ENCODE measurements around the gene MUSK.

DNA sequence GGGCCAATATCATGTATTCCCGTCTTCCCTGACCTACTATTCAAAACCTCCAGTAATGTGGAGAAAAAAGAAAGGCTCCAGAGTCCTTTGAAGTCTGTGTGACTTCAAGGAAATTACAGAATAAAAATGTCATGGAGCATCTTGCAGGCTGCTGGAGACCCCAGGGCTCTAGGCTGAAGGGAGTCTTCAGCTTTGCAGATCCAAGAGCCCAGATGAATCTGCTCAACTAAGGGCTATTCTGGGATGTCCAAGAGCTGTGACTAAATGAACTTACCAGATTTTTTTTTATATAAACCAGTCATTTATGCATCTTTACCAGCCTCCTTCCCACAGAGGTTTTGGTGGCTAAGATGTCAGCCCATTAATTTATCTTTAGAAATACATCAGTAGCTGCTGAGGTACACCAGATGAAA is 167.3 kb downstream of the MUSK start:
- TF ChIP-seq, protein P1, sequence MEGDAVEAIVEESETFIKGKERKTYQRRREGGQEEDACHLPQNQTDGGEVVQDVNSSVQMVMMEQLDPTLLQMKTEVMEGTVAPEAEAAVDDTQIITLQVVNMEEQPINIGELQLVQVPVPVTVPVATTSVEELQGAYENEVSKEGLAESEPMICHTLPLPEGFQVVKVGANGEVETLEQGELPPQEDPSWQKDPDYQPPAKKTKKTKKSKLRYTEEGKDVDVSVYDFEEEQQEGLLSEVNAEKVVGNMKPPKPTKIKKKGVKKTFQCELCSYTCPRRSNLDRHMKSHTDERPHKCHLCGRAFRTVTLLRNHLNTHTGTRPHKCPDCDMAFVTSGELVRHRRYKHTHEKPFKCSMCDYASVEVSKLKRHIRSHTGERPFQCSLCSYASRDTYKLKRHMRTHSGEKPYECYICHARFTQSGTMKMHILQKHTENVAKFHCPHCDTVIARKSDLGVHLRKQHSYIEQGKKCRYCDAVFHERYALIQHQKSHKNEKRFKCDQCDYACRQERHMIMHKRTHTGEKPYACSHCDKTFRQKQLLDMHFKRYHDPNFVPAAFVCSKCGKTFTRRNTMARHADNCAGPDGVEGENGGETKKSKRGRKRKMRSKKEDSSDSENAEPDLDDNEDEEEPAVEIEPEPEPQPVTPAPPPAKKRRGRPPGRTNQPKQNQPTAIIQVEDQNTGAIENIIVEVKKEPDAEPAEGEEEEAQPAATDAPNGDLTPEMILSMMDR (IDR thresholded peaks at IDR 0.05) = no peak
- TF ChIP-seq POLR2AphosphoS5 (IDR thresholded peaks at IDR 0.05) (no peak), POLR2A (IDR thresholded peaks at IDR 0.05) (no peak)
